Measurements from ENCODE around the gene C1QTNF1.
"Not testable (repeated sequence)": the region's sequence is repeated elsewhere in the genome, so short reads cannot be mapped to it uniquely, and the experiment has no call there.

C1QTNF1 gene

DNA sequence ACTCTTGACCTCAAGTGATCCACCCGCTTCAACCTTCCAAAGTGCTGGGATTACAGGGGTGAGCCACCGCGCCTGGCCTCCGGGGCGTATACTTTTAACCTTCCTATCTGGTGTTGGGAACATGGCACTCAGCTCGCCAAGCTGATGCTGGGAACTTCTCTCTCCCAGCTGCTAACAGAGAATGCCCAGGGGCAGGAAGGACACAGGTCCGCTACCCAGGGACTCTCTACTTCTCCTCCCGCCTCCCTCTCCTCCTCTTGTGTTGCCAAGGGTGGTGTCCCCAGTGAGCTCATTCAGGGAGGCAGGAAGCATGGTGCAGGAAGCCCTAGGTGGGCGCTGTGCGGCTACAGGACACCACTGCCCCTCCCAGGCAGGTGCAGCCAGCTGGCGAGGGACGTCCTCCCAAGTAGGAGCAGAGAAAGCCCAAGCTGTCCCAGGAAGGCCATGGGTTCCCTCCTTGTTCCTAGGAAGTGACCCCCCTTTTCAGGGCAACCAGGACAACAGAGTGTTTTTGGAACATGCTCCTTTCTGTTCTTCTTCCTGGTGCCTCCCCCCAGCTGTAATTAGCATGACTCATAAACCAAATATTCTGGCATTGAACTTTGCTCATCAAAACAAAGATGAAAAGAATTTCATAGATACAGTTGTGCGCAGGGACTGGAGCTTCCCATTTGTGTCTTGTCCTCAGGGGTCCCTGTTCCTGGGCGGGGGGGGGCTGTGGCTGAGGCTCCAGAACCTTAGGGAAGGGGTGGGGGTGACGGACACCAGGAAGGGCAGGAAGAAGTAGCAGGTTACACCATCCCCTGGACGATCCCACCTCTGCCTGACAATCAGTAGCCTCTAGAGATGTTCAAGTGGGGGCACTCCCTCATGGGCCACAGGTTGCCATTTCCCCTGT is 2.7 kb downstream of the C1QTNF1 start:
- no peak for DNase-seq

DNA sequence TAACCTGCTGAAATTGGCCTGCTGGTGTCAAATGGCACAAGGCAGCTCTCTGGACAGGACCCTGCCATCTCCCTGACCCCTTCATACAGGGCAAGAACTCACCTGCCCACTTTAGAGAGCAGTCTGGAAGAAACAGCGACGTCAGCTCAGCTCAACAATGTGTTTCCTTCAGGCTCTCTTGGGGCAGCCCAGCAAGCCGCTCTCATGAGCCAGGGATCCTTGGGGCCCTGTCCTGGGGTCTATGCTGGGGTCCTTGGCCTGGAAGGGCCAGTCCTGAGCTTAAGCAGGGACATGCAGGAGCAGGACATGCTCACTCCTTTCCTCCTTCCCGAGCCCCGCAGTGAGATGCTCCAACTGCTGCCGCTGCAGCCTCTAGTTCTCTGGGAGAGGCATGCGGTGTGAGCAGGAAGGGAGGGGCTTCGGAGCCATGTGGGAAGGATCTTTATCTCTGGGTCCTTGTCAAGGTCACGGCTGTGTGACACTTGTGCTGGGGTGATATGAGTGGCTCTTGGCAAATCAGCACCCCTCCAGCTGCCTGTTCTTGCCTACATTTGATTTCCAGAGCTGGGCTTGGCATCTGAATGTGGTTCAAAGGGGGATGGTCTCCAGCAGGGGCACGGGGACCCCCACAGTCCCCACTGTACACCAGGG is 3.4 kb downstream of the C1QTNF1 start:
- DNase-seq: no peak

DNA sequence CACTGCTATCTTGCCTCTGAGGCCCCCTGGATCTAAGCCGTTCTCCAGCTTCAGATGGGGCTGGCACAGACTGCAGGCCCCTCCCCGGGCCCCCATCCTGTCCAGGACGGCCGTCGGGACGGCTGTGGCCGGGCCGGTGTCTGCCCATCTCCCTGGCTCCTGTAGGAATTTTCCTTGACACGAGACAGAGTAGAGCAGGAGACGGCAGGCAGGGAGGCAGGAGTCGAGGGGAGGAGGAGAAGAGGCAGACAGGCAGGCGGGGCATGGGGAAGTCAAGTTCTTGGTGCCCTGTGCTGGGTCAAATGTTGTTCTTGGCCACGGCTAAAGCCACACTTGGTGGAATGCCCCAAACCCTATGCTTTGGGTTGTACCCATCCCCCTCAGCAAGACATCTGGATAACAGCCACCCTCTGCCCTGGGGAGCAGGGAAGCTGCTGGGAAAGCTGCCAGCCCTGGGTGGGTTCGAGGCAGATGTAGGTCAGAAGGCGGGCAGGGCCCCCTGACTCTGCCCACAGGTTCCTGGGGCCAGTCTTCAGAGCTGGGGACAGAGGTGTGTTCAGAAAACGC is 4.0 kb downstream of the C1QTNF1 start:
- no peak for DNase-seq

DNA sequence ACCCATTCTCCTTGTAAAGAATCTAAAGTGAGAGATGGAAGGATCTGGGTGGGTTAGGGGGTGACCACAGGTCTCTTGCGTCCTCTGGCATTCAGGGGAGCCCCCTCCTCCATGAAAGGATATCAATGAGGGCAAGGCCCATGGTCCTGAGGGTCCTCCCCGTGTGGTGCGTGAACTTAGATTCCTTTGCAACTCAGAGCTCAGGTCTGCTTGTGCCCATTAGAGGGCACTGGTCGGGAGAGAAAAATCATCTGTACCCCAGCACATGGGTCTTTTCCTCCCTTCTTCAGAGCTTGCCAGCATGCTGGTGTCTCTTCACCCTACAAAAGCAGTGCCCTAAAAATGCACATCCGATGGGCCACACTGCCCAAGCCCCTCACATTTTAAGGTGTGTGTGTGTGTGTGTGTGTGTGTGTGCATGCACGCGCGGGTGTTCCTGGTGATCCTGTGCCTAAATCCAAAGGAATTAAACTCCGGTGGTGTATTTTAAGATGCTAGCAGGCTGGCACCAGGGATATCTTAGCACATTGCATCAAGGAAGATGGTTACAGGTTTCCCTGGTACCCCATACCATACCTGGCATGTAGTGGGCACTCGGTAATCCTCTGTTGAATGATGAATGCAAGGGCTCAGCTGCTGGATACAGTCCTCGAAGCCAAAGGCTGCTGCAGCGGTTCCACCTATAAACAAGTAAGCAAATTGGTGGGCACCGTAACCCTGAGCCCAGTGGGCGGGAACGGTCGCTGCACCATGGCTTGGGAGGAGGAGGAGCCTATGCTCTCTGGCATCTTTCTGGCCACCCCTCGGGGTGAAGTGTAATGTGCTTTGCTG is 4.7 kb downstream of the C1QTNF1 start:
- DNase-seq: no peak

DNA sequence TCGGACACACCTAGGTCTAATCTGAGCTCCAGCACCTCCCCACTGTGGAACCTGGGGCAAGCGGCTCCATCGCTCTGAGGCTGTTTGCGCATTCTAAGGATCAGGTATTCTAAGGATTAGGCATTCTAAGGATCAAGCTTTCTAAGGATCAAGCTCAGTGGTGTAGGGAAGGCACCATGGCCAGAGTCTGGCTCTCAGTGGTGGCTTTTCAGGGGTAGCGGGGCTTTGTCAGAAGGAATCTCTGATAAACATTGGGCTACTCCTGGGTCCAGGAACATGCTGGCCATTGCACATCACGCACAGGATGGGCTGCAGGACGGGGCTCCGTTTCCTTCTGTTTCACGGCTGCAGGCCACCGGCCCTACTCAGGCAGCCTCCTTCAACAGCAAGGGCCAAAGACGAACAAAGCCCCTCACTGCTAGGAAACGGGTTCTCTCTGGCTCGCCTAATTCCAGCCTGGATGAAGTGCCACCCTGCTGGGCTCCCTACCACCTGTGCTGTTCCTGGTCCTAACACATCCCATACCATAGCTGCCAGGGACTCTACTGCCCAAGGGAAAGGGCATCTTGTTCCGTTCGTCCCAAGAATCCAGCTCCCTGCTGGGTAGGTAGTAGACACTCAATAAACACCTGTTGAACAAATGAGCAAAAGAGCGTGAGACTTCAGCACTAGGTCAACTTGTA is 5.5 kb downstream of the C1QTNF1 start:
- no peak for DNase-seq

DNA sequence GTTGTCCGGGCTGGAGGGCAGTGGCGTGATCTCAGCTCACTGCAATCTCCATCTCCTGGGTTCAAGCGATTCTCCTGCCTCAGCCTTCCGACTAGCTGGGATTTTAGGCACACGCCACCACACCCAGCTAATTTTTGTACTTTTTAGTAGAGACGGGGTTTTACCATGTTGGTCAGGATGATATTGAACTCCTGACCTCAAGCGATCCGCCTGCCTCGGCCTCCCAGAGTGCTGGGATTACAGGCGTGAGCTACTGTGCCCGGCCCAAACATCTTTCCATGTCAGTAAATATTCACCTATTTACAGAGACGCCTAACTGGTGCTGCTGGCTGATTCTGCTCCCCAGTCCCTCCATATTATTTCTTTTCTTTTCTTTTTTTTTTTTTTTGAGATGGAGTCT is 6.7 kb downstream of the C1QTNF1 start:
- DNase-seq: not testable (repeated sequence)

DNA sequence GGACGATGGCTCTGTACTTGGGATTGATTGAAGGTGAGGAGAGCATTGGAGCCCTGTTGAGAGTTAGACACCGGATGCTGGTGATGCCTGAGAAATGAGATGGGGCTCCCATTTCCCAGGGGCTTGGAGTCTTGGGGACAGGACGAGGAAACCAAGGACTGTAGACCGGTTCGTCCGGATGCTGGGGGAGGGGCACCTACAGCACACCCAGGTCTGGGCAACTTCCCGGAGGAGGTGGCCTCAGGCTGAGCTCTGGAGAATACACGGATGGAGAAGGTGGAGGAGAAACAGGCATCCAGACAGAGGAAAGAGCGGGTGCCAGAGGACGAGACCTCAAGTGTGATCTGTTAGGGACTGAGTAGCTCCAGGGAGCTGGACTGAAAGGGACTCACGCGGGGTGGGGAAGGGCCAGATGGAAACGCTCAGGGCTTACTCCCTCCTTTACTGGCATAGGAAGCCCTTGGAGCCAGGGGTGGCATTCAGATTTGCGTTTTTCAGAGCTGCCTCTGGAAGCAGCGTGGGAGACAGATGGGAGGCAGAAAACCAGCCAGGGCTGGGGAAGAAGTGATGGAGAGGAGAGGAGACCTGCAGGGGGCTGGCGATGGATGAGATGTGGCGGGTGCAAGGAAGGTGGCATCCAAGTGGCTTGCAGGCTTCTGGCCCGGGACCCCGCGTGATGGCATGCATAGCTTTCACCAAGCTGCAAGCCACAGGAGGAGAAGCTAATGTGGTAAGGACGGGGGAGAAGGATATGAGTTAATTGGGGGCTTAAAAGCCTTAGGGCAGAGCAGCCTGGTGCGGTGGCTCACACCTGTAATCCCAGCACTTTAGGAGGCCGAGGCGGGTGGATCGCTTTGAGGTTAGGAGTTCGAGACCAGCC is 8.3 kb downstream of the C1QTNF1 start:
- no peak for DNase-seq

DNA sequence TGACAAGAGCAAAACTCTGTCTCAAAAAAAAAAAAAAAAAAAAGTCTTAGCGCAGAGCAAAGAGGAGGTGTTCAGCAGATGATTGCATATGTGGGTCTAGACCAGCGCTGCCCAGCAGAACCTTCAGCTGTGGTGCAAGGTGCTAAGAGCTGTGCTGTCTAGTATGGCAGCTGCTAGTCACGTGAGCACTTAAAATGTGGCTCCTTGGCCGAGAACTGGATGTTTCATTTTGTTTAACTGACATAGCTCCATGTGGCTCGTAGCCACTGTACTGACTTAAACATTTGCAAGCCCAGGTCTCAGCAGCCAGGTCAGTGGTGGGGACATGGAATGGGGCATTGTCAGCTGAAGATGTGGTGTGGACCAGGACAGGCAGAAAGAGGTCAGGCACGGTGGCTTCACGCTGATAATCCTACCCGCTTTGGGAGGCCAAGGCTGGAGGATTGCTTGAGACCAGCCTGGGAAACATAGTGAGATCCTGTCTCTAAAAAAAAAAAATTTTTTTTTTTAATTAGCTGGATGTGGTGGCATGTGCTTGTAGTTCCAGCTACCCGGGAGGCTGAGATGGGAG is 9.2 kb downstream of the C1QTNF1 start:
- no peak for DNase-seq

DNA sequence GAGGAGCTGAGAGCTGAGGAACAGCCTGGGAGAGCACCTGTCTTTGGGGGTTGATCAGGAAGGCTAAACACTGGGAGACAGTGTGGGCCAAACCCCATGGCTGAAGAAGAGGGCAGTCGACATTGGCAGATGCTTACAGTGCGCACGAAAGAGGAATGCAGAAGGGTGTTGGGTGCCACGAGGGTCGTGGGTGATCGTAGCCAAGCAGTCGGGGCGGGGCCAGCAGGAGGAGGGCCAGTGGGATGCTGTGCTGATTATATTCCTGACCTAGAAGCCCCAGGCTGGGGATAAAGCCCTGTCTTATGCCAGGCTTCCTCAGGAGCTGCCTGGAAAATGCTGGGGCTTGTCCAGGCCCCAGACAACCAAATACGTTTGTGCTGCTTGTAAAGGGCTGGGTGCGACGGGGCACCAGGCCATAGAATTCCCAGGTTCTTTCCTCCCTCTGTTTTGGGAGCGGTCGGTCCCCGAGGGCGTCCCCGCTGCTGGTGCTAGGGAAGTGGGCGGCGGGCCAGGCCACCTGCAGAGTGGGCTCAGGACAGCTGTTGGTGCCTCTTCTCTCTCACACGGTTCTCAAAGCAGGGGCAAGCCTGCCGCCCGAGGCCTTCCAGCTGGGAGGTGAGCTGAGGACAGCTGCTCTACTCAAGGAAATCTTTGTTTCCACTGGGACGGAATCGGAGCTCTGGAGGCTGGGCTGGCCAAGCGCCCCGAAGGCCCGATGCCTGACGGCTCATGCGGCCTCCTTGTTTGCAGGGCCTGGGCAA is 10.0 kb downstream of the C1QTNF1 start:
- no peak for DNase-seq

DNA sequence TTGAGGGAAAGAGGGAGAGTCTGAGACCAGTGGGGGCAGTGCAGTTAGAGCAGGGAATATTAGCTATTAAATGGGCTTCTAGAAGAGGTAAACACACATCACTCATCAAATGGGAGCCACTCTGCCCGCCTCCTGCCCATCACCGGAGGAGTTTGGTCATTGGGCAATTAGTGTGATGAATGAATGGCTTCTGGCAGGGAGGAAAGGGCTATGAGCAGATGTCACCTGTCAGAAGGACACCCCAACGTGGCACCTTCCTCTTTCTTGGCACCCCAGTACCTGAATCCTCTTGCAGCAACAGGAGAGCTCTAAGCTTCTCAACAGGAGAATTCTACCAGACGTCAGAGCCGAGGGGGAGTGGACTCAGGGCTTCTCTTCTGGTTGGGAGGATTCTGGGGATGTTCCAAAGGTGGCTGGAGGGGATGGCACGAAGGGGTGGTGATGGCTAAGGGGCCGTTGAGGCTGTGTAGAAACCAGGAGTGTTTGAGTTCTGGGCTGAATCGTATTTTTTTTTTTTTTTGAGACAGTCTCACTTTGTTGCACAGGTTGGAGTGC is 11.0 kb downstream of the C1QTNF1 start:
- no peak for DNase-seq

DNA sequence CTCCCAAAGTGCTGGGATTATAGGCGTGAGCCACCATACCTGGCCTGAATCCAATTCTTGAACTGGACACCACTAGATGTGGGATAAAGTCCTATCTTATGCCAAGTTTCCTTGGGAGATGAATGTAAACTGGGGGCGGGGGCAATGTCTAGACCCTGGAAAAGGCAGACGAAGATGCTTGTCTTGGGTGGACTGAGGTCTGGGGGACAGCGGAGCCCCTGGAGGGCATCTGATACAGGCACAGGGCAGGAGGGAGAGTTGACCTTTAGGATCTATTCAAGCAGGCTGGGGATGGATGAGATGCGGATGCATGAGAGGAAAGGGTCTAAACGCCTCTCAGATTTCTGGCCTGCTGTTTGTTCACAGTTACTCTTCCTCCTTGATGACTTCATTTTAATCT is 11.7 kb downstream of the C1QTNF1 start:
- DNase-seq: no peak

DNA sequence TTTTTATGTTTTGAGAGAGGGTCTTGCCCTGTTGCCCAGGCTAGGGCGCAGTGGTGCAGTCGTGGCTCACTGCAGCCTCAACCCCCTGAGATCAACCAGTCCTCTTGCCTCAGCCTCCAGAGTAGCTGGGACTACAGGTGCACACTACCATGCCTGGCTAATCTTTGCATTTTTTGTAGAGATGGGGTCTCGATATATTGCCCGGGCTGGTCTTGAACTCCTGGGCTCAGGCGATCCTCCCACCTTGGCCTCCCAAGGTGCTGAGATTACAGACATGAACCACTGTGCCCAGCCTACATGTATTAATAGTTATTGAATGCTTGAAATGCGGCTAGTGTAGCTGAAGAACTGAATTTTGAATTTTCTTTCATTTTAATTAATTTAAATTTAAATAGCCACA is 12.2 kb downstream of the C1QTNF1 start:
- no peak for DNase-seq

DNA sequence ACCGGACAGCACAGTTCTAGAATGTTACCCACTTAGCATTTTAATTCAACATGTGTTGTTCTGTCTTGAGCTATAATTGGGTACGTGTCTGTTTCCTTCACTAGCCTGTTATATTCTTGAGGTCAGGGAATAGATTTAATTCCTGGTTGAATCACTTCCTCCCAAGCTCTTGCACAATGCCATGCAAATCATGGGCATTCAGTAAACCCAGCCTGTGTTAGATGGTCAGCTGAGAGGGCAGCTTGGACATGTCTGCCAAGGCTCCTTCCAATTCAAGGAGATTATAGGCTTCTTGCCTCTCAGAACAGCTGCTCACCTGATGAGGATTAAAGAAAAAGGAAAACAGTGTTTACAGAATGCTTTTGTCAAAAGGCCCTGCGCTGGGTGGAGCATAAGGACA is 12.6 kb downstream of the C1QTNF1 start:
- no peak for DNase-seq

DNA sequence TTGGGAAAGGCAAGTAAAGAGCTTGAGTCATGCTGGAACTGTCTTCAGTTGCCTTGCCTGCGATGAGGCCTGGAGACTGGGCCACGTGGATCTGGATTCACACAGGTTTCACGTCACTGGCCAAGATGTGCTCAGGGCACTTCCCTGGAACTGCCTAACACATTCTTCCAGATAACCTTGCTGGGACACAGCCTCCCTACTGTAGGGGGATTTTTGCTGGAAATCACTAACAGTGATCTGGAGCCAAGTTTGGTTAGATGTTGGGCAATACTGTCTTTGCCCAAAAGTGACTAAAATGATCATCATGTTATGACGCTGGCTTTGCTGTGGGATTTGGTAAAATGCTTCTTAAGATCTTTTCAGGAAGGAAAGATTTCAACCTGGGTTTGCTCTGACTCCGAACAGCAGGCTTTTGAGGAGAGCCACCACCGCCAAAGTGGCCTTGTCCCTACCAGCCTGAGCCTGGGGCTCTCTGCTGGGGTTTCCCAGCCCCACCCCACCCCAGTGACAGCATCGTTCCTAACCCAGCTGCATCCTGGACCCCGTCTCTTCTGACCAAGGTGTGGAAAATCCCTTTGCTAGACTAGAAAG is 14.7 kb downstream of the C1QTNF1 start:
- no peak for DNase-seq

DNA sequence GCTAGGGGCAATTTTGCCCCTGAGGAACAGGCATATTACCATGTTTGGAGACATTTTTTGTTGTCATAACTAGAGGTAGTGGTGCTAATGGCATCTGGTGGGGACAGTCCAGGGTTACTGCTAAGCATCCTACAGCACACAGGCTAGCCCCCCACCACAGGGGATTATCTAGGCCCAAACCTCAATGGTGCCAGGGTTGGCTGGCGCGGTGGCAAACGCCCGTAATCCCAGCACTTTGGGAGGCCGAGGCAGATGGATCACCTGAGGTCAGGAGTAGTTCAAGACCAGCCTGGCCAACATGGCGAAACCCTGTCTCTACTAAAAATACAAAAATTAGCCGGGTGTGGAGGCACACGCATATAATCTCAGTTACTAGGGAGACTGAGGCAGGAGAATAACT is 15.2 kb downstream of the C1QTNF1 start:
- no peak for DNase-seq

DNA sequence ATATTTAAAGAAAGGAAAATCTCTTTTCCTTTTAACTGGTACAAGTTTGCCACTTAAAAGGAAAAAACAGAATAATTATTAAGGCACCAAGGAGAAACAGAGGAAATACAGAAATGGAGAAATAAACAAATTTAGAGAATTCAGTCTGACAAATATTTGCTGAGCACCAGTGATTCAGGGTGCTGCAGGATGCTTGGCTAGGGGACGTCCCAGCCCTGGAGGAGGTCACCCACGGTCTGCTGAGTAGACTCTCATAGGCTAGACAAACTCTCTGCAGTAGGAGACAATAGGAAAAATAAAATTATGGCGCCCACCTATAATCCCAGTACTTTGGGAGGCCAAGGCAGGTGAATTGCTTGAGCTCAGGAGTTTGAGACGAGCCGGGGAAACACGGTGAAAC is 15.9 kb downstream of the C1QTNF1 start:
- DNase-seq: no peak

DNA sequence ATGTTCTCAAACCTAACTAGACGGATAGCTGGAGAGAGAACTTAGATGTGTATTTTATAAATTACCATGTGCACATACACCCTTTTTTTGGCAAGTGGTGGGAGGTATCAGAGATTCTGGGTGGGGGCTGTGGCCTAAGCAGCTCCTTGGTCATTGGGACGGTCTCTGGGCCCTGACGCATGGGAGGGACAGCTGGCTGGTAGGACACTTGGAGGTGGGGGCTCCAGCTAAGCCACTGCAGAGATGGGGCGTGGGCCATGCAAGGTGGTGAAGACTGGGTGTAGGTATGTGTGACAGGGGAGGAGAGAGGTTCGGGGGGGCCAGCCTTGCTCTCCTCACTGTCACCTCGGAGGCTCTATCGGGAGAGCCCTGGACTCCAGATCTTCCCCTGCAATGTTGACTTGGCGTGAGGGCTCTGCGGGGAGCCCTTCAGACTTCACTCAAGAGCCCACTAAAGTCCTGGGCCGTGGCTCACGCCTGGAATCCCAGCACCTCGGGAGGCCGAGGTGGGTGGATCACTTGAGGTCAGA is 17.1 kb downstream of the C1QTNF1 start:
- DNase-seq: no peak

DNA sequence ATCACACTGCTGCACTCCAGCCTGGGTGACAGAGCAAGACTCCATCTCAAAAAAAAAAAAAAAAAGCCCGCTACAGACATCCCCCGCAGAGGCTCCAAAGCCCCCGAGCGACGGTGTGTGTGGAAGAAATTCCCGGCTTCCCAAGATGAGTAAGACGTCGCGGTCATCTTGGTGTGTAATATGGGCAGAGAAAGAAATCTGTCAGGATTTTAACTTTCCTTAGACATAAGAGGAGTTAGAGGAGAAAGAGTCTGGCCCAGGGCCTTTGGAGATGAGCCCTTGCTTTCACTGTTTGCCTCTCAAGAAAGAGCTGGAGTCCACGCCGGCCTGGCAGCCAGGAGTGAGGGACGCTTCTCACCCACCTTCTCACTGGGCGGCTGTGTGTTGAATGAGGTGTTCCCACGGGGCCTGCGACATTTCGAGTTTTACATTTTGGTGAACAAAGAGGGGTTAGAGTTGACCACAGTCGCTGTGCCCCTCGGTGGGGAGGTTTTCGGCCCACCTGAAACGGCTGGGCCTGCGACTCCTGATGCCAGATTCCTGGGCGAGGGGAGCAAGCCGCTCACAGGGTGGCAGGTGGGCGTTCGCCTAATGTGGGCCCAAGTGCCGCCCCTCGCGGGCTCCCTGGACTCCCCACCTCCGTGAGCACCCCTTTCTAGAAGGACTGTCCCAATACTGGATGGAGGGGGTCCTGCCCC is 17.9 kb downstream of the C1QTNF1 start:
- DNase-seq: no peak
